ENCODE measurements around the gene ATP13A3. TPM values are rescaled to one million over a fixed set of nuclear protein-coding genes. Genes with fewer than 3 reads are reported as not detected.
"Not testable (repeated sequence)": the region's sequence is repeated elsewhere in the genome, so short reads cannot be mapped to it uniquely, and the experiment has no call there.

Gene ATP13A3
- total and polyA plus RNA-seq, 9 of the 15 experiments (the other 6 are each of a cell fraction or from before 2014, with no cell fraction given): 16.6 to 135 (median 86.6) TPM

- H4K20me1 ChIP-seq (replicated peaks; ENCODE audit: control insufficient read depth, insufficient read depth, low read length); H3K9ac ChIP-seq (ENCODE audit: insufficient read depth in 1 of 2, low read depth in 2 of 2, low read length in 2 of 2); H3K4me3 ChIP-seq; DNase-seq (ENCODE audit: extremely low read depth in 1 of 4, low spot score in 3 of 4); ATAC-seq; CTCF ChIA-PET (ENCODE audit: low intra/inter-chr PET ratio); H3K9me3 ChIP-seq (replicated peaks; ENCODE audit: control insufficient read depth, insufficient read depth, low read depth, low read length); H2AFZ ChIP-seq (ENCODE audit: low read depth, low read length); FAIRE-seq; BruUV-seq (replicated peaks); H3K27ac ChIP-seq (ENCODE audit: extremely low read depth, low read depth, low read length); H3K4me2 ChIP-seq (ENCODE audit: insufficient read depth, low read length); H3K27me3 ChIP-seq (ENCODE audit: control insufficient read depth in 2 of 2, insufficient read depth in 2 of 2, low read length in 2 of 2); H3K9me1 ChIP-seq (ENCODE audit: control insufficient read depth, insufficient read depth, low read length): not testable (repeated sequence)
- intact Hi-C loops (cut with micrococcal nuclease) (loop anchor here (10.0 kb wide), 1 partner anchor 398 kb away; no protein-coding TSS in a partner anchor), in situ Hi-C loops (cut with MboI) (loop anchor here (5.0 kb wide), 1 partner anchor 94 kb away; no protein-coding TSS in a partner anchor)
- Histone ChIP-seq H3K36me3 (ENCODE audit: control insufficient read depth, insufficient read depth, low read length) (peaks cover 54% of the 10 kb centered on the region), H3K79me2 (ENCODE audit: control insufficient read depth, insufficient read depth, low read length) (peaks cover 92% of the 10 kb centered on the region), H3K4me1 (replicated peaks in 1 of 2; ENCODE audit: control insufficient read depth in 2 of 2, insufficient read depth in 2 of 2, low read length in 2 of 2) (peaks cover 23 to 34% of the 10 kb centered on the region in 2 experiments)
- 0 out of 4 replicates have a peak, but pooled peaks of 1 of the 2 experiments have one; percentile 26 for TF ChIP-seq MLLT1 (IDR thresholded peaks at IDR 0.05)
- 0 out of 2 replicates have a peak, but pooled peaks have one; percentile 14 for TF ChIP-seq ZFX (CRISPR knock-in tag; IDR thresholded peaks at IDR 0.05)
- peak; percentile 92 for TF ChIP-seq ZBTB33 (CRISPR knock-in tag; IDR thresholded peaks at IDR 0.05)
- 65% methylated on average over 10 of the region's 13 CpGs for WGBS (ENCODE audit: insufficient coverage, low coverage, missing lambda C conversion rate)
- POLR2A ChIA-PET: interaction anchor here (1.2 kb wide), 1 partner anchor 11 kb away, joined by 7 read pairs; no protein-coding TSS in a partner anchor
These were observed 4.0 kb downstream of the ATP13A3 start for GRCh38 chr3:194482830-194483229.
